ENCODE measurements around the gene TFE3. TPM values are rescaled to one million over a fixed set of nuclear protein-coding genes. Genes with fewer than 3 reads are reported as not detected.

Gene TFE3
- total RNA-seq, 1 experiment from 2014 or later, result 71.7 TPM

GRCh38 chrX:49059201-49059600 lies 16.0 kb upstream of the TFE3 start:
- H3K27me3 Mint-ChIP-seq (ENCODE audit: insufficient read depth, unreplicated experiment), result peaks cover 4% of the 10 kb centered on the region
- peak; percentile 9 for DNase-seq (ENCODE audit: unreplicated experiment)
- H3K36me3 Mint-ChIP-seq (ENCODE audit: insufficient read depth, unreplicated experiment), result peaks cover 5% of the 10 kb centered on the region
- no peaks in the 10 kb centered on the region for H3K4me1 Mint-ChIP-seq (ENCODE audit: insufficient read depth, unreplicated experiment)
- no peak for TF ChIP-seq CTCF (IDR thresholded peaks at IDR 0.05; ENCODE audit: unreplicated experiment)
- ChIA-PET POLR2A (interaction anchor here (0.6 to 2.8 kb wide), 7 partner anchors 11 to 108 kb away, joined by 3 to 20 read pairs (median 6); partner anchors contain the start of genes GRIPAP1, TFE3 and WDR45), CTCF (interaction anchor here (1.6 kb wide), 1 partner anchor 21 kb away, joined by 4 read pairs; no protein-coding TSS in a partner anchor)
- intact Hi-C loops (cut with micrococcal nuclease), result no loop called here
- TSS peak; percentile 68 for BruUV-seq (replicated peaks)
- peak overlapping the region; percentile 90 for H3K4me3 Mint-ChIP-seq (ENCODE audit: unreplicated experiment)
- H3K27ac Mint-ChIP-seq (ENCODE audit: low read depth, unreplicated experiment), result peak overlapping the region; percentile 59
- H3K9me3 Mint-ChIP-seq (ENCODE audit: unreplicated experiment), result peaks cover 9% of the 10 kb centered on the region

GRCh38 chrX:49058794-49059193 lies 15.6 kb upstream of the TFE3 start, which contains the start of gene CCDC120:
CCDC120 (plus strand) TSS chrX:49058999; CDS start chrX:49062042, 3,043 bp downstream.
- peak within 1 kb of the TSS; percentile 59 for H3K27ac Mint-ChIP-seq (ENCODE audit: low read depth, unreplicated experiment)
- peaks cover 8% of the 10 kb centered on the region for H3K27me3 Mint-ChIP-seq (ENCODE audit: insufficient read depth, unreplicated experiment)
- BruUV-seq (replicated peaks), result no TSS peak
- peak within 1 kb of the TSS; percentile 90 for H3K4me3 Mint-ChIP-seq (ENCODE audit: unreplicated experiment)
- no peak for TF ChIP-seq CTCF (IDR thresholded peaks at IDR 0.05; ENCODE audit: unreplicated experiment)
- peaks cover 5% of the 10 kb centered on the region for H3K36me3 Mint-ChIP-seq (ENCODE audit: insufficient read depth, unreplicated experiment)
- ChIA-PET POLR2A (interaction anchor here (0.6 to 2.1 kb wide), 6 partner anchors 16 to 109 kb away, joined by 3 to 20 read pairs (median 5); partner anchors contain the start of genes GRIPAP1, TFE3 and WDR45), CTCF (interaction anchor here (1.6 kb wide), 1 partner anchor 22 kb away, joined by 4 read pairs; no protein-coding TSS in a partner anchor)
- H3K4me1 Mint-ChIP-seq (ENCODE audit: insufficient read depth, unreplicated experiment), result no peaks in the 10 kb centered on the region
- H3K9me3 Mint-ChIP-seq (ENCODE audit: unreplicated experiment), result peaks cover 13% of the 10 kb centered on the region
- intact Hi-C loops (cut with micrococcal nuclease), result no loop called here
- DNase-seq (ENCODE audit: unreplicated experiment), result peak; percentile 38

GRCh38 chrX:49054073-49054762 lies 11.1 kb upstream of the TFE3 start:
- Mint-ChIP-seq H3K9me3 (ENCODE audit: unreplicated experiment) (peaks cover 23% of the 10 kb centered on the region), H3K4me3 (ENCODE audit: unreplicated experiment) (peak overlapping the region; percentile 69), H3K27me3 (ENCODE audit: insufficient read depth, unreplicated experiment) (peaks cover 11% of the 10 kb centered on the region), H3K36me3 (ENCODE audit: insufficient read depth, unreplicated experiment) (no peaks in the 10 kb centered on the region), H3K4me1 (ENCODE audit: insufficient read depth, unreplicated experiment) (no peaks in the 10 kb centered on the region), H3K27ac (ENCODE audit: low read depth, unreplicated experiment) (no peak overlapping the region)
- POLR2A ChIA-PET, result no interaction called here
- CTCF ChIA-PET, result no interaction called here
- no TSS peak for BruUV-seq (replicated peaks)
- no peak for TF ChIP-seq CTCF (IDR thresholded peaks at IDR 0.05; ENCODE audit: unreplicated experiment)
- intact Hi-C loops (cut with micrococcal nuclease), result no loop called here
- no peak for DNase-seq (ENCODE audit: unreplicated experiment)

- BruUV-seq (replicated peaks), result no TSS peak
- Mint-ChIP-seq H3K9me3 (ENCODE audit: unreplicated experiment) (peaks cover 23% of the 10 kb centered on the region), H3K4me3 (ENCODE audit: unreplicated experiment) (peak overlapping the region; percentile 69), H3K4me1 (ENCODE audit: insufficient read depth, unreplicated experiment) (no peaks in the 10 kb centered on the region), H3K27ac (ENCODE audit: low read depth, unreplicated experiment) (peak overlapping the region; percentile 29), H3K27me3 (ENCODE audit: insufficient read depth, unreplicated experiment) (peaks cover 11% of the 10 kb centered on the region), H3K36me3 (ENCODE audit: insufficient read depth, unreplicated experiment) (no peaks in the 10 kb centered on the region)
- intact Hi-C loops (cut with micrococcal nuclease), result no loop called here
- no peak for TF ChIP-seq CTCF (IDR thresholded peaks at IDR 0.05; ENCODE audit: unreplicated experiment)
- ChIA-PET POLR2A (no interaction called here), CTCF (no interaction called here)
- no peak for DNase-seq (ENCODE audit: unreplicated experiment)
Measured at GRCh38 chrX:49053223-49054072, 10.3 kb upstream of the TFE3 start.

Data from MCF 10A (cell line).